ENCODE data around the gene PPIP5K1.

DNA sequence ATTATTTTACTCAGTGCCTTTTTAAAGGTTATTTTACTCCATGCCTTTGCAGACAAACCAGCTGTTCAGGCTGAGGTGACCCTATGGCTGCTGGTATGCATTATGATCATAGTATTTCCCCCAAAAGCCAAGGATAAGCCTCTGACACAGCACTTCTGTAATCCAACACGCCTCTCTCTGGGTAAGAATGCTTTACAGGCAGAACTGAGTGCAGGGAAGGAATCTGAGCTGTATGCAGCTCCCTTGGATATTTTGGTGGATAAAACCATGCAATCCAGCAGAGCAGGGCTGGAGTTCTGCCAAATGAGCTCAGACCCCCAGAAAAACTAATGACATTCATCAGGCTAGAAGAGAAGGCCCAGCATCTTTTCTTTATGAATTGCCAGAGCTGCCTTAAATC lies 84.3 kb downstream of the PPIP5K1 start:
- TF ChIP-seq EZH2 (IDR thresholded peaks at IDR 0.05) = no peak
- TF ChIP-seq POLR2AphosphoS5 (IDR thresholded peaks at IDR 0.05; ENCODE audit: borderline replicate concordance, low read depth, low read length) = no peak
